Stimulated activated CD8-positive, alpha-beta memory T cell treated with anti-CD3 and anti-CD28 coated beads, Interleukin-12 subunit alpha, Interleukin-12 subunit beta, amount 100 ng/mL, for 4 hours (primary cell): ENCODE data around the gene FLNA.
"Not testable (repeated sequence)": the region's sequence is repeated elsewhere in the genome, so short reads cannot be mapped to it uniquely, and the experiment has no call there.

Source experiments
- DNase-seq: peaks from one replicate; pipeline ENCODE4 v3.0.0-alpha.2; 2020; ENCODE audit warnings: low read depth

FLNA gene, protein sequence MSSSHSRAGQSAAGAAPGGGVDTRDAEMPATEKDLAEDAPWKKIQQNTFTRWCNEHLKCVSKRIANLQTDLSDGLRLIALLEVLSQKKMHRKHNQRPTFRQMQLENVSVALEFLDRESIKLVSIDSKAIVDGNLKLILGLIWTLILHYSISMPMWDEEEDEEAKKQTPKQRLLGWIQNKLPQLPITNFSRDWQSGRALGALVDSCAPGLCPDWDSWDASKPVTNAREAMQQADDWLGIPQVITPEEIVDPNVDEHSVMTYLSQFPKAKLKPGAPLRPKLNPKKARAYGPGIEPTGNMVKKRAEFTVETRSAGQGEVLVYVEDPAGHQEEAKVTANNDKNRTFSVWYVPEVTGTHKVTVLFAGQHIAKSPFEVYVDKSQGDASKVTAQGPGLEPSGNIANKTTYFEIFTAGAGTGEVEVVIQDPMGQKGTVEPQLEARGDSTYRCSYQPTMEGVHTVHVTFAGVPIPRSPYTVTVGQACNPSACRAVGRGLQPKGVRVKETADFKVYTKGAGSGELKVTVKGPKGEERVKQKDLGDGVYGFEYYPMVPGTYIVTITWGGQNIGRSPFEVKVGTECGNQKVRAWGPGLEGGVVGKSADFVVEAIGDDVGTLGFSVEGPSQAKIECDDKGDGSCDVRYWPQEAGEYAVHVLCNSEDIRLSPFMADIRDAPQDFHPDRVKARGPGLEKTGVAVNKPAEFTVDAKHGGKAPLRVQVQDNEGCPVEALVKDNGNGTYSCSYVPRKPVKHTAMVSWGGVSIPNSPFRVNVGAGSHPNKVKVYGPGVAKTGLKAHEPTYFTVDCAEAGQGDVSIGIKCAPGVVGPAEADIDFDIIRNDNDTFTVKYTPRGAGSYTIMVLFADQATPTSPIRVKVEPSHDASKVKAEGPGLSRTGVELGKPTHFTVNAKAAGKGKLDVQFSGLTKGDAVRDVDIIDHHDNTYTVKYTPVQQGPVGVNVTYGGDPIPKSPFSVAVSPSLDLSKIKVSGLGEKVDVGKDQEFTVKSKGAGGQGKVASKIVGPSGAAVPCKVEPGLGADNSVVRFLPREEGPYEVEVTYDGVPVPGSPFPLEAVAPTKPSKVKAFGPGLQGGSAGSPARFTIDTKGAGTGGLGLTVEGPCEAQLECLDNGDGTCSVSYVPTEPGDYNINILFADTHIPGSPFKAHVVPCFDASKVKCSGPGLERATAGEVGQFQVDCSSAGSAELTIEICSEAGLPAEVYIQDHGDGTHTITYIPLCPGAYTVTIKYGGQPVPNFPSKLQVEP (N-terminal part only)

DNA sequence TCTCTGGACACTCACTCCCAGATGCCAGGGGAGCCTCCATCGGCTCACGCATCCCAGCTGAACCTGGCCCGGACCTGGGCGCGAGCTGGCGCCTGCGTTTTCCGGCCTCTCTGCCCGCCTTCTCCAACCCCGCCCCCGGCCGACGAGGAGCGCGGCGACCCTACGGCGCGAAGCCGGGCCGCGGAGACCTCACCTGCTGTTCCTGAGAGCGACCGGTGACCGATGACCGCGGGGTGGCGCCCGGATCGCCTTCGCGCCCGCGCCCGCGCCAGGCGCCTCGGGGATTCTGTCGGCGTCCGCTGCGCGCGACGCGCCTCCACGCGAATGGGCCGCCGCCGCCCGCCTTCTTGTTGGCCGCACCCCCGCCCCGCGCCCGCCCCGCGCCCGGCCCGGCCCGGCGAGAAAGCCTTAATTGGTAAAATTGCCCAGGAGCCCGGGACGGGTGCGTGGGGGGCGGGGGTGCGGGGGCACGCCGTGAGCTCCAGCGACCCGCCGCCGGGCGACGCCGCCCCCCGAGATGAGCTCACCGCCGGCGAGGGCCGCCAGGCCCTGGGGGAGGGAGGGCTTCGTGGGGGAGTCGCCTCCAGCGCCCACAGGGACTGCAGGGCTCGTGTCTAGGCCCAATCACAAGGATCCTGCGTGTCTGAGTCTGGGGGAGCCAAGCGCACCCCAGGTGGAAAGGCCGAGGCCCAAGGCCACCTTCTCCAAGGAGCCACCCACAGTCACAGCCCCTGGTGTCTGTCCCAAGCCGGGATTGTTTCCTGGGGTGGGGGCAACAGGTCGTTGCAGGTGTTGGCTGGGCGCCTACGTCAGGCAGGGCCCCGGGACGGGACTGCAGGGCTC lies at the start of gene FLNA:
Gene FLNA, minus strand, starts transcription at position 322 of the 843 bp plus-strand sequence. CDS start 3,389 bp downstream, outside the sequence.
- DNase-seq: peak; percentile 33

DNA sequence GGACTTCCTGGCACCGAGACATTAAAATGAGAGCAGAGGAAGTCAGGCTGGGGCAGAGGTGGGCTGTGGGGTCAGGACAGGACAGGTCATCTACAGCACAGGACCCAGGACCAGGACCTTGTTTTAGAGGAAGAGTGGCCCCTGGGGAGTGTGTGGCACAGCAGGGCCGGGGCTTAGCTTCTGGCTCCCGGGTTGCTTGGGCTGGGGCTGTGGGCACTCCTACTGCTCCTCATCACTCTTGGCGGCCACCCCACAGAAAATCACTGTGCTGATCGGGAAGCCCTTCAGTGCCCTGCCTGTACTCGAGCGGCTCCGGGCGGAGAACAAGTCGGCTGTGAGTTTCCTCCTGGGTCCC lies 45.9 kb upstream of the FLNA start:
- no peak for DNase-seq

DNA sequence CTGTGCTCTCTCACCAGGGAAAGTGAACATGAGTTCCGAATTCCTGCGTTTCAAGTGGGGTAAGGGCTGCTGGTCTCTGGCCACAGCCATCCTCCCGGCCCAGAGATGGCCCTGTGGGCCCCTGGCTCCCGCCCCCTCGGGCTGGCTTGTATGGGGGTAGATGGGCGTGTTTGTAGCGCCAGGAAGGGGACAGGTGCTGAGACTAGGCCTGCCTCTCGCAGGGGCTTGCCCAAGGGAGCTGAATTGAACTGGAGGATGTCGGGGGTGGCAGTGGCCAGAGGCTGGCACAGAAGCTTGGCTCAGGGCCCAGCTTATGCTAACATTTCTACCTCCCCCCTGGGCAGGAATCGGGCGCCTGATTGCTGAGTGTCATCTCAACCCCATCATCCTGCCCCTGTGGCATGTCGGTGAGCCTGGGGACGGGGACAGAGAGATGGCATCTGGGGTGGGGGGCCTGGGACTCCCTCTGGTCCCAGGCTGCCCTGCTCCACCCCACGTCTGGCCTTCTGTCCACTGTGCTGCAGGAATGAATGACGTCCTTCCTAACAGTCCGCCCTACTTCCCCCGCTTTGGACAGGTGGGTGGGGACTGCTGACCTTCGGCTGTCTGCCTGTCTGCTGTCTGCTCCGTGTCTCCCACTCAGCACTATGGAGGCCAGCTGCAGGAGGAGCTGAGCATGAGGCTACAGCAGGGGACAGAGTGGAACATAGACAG lies 45.4 kb upstream of the FLNA start:
- DNase-seq: no peak

DNA sequence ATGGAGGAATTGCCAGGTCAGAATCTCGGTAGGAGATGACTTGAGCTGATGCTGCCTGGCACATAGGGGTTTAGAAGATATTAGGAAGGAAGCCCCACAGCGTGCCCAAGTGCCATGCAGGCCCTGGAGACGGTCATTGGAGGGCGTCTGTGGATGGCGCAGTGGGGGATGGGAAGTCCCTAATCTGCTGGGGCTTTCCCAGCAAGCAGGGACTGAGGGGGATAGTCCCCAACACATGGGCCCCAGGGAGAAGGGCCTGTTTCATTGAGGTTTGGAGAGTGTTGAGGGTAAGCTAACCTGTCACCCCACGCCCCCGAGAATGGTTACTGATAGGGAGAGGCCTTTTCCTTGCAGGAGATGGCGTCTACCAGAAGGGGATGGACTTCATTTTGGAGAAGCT lies 44.8 kb upstream of the FLNA start:
- no peak for DNase-seq

DNA sequence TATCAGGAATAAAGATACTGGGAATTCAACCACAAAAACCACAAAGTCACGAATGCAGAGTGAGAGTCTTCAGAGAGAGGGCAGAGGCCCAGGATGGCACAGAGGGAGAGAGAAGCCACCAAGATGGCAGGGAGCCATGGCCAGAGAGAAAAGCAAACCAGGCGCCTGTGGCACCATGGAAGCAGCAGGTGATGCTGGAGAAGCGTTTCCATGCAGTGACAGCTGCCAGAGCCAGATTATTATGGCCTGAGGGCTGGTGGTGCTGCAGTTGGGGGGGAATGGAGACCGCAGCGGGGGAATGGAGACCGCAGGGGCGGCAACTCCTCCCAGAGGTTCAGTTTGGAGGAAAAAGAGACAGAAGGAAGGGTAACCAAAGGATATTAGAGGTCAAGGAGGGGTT lies 42.7 kb upstream of the FLNA start:
- no peak for DNase-seq

DNA sequence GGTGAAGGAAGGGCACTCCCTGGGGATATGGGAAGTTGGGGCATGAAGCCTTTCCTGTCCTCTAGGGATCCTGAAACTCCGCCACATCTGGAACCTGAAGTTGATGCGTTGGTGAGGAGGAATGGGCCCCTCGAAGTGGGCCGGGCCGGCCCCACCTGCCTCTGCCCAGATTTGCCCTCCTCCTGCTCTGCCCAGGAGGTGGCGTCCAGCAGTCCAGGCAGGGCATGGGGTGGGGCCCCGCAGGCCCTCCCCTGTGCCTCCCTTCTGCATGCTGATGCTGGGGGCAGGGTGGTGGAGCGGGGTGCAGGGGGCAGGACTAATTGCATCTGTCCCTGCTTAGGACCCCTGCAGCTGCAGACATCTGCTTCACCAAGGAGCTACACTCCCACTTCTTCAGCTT lies 38.7 kb upstream of the FLNA start:
- no peak for DNase-seq

DNA sequence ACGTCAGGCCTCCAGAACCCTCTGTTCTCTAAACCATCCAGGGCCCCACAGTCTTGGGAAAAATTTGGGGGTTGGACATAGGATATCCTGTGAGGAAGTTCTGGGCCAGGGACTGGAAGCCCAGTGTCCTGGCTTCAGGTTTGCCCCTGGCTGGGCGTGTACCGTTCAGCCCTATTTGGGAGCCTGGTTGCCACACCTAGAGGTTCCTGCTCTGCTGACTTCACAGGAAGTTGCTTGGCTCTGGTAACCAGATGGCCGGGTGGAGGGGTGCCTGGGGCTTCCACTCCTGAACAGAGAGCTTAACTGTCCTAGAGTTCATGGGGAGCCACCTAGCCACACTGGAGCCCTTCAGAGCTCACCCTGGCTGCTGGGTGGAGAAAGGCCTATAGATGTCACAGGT lies 38.0 kb upstream of the FLNA start:
- DNase-seq: no peak

DNA sequence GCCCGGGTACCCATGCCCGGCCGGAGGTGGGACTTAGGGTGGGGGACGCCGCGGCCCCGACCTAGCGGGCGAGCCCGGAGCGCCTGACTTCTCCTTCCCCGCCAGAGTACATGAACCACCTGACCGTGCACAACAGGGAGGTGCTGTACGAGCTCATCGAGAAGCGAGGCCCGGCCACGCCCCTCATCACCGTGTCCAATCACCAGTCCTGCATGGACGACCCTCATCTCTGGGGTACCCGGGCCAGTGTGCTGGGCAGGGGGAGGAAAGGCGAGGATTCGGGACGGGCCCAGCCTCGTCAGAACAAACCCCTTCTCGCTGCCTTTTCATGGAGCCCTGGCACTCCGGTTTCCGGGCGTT lies 37.5 kb upstream of the FLNA start:
- no peak for DNase-seq

DNA sequence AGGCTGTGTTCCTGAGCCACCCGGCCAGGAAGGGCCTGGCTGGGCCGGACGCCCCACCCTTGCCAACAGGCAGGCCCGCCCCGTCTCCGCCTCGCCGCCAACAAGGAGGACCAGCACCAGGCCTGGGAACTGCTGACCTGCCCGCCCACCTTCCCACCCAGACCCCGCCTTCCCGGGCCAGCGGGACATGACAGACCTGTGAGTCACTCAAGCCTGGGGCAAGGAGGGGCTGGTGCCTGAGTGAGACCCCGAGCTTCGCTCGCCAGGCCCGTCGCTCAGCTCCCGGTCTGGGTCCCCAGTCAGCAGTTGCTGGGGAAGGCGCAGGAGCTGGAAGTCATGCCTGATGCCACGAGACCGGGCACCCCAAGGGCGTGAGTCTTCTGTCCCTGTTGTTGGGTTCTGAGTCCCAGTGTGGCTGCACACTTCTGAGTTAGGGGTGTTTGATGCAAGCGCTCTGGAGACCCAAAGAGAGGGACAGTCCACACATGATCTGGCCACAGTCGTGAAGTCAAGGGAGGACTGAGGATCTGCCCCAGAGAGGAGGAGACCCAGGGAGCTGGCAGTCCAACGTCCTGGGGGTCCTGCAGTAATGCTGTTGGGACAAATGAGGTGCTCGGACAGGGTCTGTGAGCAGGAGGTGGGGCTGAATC lies 34.9 kb upstream of the FLNA start, which contains the start of gene DNASE1L1:
Gene DNASE1L1, minus strand, starts transcription at position 33 of the 650 bp plus-strand sequence. CDS start 3,686 bp downstream, outside the sequence.
- no peak for DNase-seq

DNA sequence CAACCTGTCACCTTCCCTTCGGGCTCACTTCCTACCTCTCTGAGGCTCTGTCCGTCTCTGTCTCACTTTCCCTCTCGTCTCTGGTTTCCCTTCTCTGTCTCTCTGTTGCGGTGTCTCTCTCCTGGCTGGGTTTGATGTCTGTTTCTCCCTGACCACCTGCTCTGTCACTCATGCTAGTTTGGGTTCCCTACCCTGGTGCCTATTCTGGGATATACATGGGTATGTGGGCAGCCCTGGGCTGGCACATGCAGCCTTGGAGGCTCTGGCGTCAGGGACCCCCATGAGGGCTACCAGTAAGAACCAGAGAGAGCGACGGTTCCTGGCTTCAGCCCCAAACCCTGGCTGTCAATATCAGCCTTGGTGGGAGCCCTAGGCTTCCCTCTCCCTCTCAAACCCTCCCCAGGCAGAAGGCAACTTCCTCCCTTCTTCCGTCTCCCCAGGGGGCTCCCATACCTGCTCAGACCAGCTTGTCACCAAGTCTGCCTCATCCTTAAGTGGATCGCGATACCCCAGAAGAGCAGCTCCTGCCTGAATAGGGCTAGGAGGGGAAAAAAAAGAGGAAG lies 34.3 kb upstream of the FLNA start:
- DNase-seq: no peak

DNA sequence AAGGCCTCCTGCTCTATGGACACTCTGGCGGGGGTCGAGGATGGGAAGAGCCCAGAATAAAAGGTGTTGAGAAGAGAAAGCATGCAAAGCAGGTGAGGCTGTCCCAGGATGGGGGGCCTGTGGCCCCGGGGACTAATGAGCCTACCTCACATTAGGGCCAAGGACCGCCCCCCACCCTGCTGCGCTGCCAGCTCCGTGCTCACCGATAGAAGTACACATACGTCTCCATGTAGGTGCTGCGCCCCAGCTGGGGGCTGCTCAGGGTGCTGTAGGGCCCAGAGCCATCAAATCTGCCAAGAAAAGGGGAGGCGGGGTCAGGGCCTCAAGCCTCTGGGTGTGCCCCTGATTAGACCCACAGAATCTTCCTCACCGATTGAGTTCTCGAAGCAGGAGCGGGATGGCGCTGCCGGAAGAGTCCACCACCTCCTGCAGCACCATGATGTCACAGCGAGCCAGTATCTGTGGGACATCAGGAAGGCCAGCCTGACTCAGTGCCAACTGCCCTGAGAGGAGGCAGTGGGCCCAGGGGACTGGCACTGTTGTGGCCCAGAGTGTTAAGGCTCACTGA lies 30.3 kb upstream of the FLNA start:
- no peak for DNase-seq

DNA sequence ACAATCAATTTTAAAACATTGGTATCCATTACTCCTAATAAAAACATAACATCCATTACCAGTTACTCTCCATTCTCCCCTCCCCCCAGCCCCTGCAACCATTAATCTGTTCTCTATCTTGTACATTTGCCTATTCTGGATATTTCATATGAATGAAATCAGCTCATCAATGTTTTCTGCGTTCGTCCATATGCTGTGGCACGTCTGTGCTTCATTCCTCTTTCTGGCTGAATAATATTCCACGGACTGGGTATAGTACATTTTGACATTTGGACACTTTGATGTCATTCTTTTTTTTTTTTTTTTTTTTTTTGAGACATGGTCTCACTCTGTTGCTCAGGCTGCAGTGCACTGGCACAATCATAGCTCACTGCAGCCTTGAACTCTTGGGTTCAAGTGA lies 29.4 kb upstream of the FLNA start:
- no peak for DNase-seq

DNA sequence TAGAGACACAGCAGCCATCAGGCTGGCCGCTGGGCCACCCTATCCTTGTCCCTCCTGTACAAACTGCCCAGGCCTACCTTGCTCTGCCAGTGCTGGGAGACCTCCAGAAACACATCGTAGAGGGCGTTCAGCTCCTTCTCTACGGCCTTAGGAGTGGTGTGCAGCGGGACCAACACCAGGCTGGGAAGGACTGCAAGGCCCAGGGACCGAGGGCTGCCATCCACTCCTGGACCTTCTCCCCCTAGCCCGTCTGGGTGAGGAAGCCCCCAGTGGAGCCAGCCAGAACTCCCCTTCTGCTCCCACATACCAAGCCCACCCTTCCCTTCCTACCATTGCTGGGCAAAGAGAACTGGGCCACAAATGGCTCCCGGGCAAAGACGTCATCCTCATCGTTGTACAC lies 28.8 kb upstream of the FLNA start:
- DNase-seq: no peak

DNA sequence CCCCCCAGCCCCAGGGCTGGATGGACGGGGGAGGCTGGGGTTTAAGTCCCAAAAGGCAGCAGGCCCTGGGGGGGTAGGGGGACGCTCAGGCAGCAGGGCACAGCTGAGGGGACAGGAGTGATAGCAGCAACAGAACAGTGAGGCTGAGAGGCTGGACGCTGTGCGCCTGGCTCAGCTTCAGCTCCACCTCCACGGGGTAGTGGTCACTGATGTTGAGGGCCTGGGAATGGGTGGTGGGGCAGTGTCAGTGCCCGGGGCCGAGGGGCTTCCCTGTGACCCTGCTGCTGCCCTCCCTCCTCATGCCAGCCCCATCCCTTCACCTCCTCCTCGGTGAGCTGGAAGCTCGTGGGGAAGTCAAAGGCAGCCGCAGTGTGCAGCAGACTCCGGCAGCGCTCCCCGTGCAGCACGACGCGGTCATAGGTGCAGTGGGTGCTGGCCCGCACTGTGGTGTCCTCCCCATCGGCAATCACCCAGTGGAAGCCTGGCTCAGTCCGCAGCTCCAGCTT lies 28.2 kb upstream of the FLNA start:
- DNase-seq: no peak

DNA sequence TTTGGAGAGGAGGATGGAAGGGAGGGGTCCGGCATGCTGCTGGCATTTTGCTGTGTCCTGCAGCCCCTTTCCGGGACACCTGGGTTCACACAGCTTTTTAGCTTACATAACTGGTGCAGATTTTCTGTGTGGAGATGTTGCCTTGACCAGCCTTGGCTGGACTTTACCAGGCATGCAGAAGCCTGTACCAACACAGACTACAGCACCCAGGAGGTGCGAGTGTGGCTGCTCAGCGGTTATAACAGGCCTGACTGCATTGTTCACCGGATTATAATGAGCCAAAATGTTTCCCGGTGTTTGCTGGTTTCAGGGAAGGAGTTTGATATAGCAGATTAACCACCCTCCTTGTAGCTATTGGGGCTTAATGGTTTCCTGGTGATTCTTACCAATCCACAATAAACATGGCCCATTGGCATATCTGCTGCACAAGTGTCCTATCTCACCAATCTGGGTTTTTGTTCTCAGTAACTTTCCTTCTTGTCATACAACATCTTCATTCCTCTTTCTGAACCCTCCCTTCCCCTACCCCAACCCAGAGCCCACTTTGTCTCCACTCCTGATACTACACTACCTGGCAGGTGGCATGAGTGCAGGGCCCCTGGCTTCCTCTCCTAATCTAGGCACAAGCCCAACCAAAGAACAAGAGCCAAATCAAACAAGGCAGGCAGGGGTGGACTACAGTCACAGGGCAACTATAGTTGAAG lies 27.6 kb upstream of the FLNA start:
- no peak for DNase-seq

DNA sequence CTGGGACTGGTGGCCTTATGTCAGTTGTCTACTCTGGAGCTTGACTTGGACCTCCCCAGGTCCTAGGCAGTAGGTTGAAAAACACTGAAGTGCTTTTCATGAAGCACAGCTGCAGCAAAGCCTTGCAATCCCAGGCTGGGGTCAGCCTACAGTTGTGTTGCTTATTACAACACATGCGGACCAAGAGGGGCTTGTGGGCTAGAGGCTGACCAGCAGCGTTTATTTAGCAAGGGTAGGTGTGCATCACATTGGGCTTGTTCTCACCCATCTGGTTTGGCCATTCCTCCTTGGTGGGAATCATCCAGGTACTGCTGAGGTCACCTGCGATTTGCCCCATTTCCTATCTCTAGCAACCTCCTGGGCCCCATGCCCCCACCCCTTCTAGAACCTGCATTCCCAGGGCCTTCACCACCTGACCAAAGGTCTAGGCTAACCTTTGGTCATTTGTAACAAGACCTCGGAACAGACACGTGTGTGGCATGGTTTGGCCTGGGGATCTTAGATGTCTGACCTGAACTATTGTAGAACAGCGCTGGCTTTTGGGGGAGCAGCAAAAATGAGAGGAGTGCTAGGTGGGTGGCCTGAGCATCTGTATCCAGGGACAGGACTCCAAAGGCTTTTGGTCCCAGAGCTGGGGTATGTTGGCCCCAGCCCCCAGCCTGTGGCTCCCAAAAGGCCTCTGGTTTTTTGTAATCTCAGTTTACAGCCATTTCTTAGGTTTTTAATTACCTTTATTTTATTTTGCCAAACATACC lies 26.8 kb upstream of the FLNA start:
- no peak for DNase-seq

DNA sequence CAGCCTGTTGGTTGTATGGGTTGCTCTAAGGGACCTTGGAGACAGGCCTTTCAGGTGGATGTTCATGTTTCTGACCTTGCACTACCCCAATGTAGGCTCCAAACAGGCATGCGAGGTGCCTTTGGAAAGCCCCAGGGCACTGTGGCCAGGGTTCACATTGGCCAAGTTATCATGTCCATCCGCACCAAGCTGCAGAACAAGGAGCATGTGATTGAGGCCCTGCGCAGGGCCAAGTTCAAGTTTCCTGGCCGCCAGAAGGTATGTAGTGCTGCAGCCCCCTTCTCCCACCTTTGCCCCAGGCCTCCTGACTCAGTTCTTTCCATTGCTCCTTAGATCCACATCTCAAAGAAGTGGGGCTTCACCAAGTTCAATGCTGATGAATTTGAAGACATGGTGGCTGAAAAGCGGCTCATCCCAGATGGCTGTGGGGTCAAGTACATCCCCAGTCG lies 26.0 kb upstream of the FLNA start:
- not testable (repeated sequence) for DNase-seq
